ENCODE data around the gene PRKACA. TPM values are rescaled to one million over a fixed set of nuclear protein-coding genes. Genes with fewer than 3 reads are reported as not detected.
"Not testable (repeated sequence)": the region's sequence is repeated elsewhere in the genome, so short reads cannot be mapped to it uniquely, and the experiment has no call there.

The PRKACA gene
- total RNA-seq, 2 experiments from 2014 or later, result 54.3 to 56.0 TPM

- not testable (repeated sequence) for H3K9me3 Mint-ChIP-seq, H3K4me3 Mint-ChIP-seq, H3K27me3 Mint-ChIP-seq, H3K27ac Mint-ChIP-seq, H3K4me1 Mint-ChIP-seq, DNase-seq
- peaks cover 48% of the 10 kb centered on the region for H3K36me3 Mint-ChIP-seq
Measured at GRCh38 chr19:14047866-14048265, 69.7 kb downstream of the PRKACA start.

- Mint-ChIP-seq H3K27ac (peak overlapping the region; percentile 51), H3K36me3 (peaks cover 23% of the 10 kb centered on the region)
- H3K9me3 Mint-ChIP-seq, DNase-seq, H3K27me3 Mint-ChIP-seq, H3K4me1 Mint-ChIP-seq, H3K4me3 Mint-ChIP-seq: not testable (repeated sequence)
Measured at GRCh38 chr19:14042659-14043608, 74.6 kb downstream of the PRKACA start.

Other genes with a start within 250 kb of the PRKACA start
- gene NANOS3, start 240.6 kb downstream of the PRKACA start, total RNA-seq, result under 1 TPM; 0.70 to 0.80 TPM
- gene BRME1, start 211.6 kb downstream of the PRKACA start, total RNA-seq, result 1 to 10 TPM; 6.9 to 7.3 TPM
- 10 to 100 TPM; 24.4 to 25.0 TPM for gene CC2D1A, start 211.6 kb downstream of the PRKACA start, total RNA-seq
- not detected for gene PODNL1, start 179.3 kb downstream of the PRKACA start, total RNA-seq
- gene DCAF15, start 165.3 kb downstream of the PRKACA start, total RNA-seq, result 10 to 100 TPM; 54.3 to 54.6 TPM
- gene RFX1, start 111.4 kb downstream of the PRKACA start, total RNA-seq, result 10 to 100 TPM in 1 of 2 experiments, 1 to 10 TPM in 1; 9.9 to 11.4 TPM
- not detected for gene RLN3, start 89.6 kb downstream of the PRKACA start, total RNA-seq
- 10 to 100 TPM; 48.2 to 48.5 TPM for gene IL27RA, start 86.0 kb downstream of the PRKACA start, total RNA-seq
- not detected for gene PALM3, start 55.7 kb downstream of the PRKACA start, total RNA-seq
- under 1 TPM; 0.20 to 0.31 TPM for gene MISP3, start 45.0 kb downstream of the PRKACA start, total RNA-seq
- gene C19orf67, start 32.0 kb downstream of the PRKACA start, total RNA-seq, result not detected
- 10 to 100 TPM; 66.7 to 68.0 TPM for gene SAMD1, start 27.0 kb downstream of the PRKACA start, total RNA-seq
- 10 to 100 TPM; 77.5 to 78.5 TPM for gene ASF1B, start 18.8 kb upstream of the PRKACA start, total RNA-seq
- 1 to 10 TPM; 8.5 to 9.5 TPM for gene ADGRL1, start 88.4 kb upstream of the PRKACA start, total RNA-seq

All from activated naive CD8-positive, alpha-beta T cell treated with anti-CD3 and anti-CD28 coated beads for 36 hours (primary cell).